Measurements from ENCODE around the gene CRYBG1. TPM values are rescaled to one million over a fixed set of nuclear protein-coding genes. Genes with fewer than 3 reads are reported as not detected.

Gene CRYBG1
- total RNA-seq, 1 donor: 11.9 TPM

DNA sequence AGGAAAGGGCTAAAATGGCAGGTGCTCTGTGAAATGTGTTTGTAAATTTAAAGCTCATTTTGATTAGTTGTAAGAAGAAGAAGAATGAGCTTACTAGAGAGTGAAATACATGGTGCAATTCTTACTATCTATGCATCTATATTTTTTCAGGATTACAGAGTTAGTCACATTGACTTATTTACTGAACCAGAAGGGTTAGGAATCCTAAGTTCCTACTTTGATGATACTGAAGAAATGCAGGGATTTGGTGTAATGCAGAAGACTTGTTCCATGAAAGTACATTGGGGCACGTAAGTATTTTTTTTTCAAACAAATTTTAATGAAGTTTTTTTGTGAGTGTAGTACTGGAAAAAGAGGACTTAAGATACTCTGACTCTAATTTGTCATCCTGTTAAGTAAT is 169.5 kb downstream of the CRYBG1 start:
- no peaks in the 10 kb centered on the region for H3K79me2 ChIP-seq (ENCODE audit: insufficient read depth, low read length)
- H3K36me3 ChIP-seq (ENCODE audit: insufficient read depth, low read length): no peaks in the 10 kb centered on the region
- no peak for DNase-seq (ENCODE audit: insufficient read length, low spot score, missing footprints)
- H3K27me3 ChIP-seq (ENCODE audit: insufficient read depth, low read length): no peaks in the 10 kb centered on the region
- no peaks in the 10 kb centered on the region for H3K9me3 ChIP-seq (ENCODE audit: low read depth, low read length)
- H2AFZ ChIP-seq (ENCODE audit: low read length): no peak overlapping the region
- H3K4me3 ChIP-seq (ENCODE audit: insufficient read depth, low read length): no peak overlapping the region
- H4K20me1 ChIP-seq (ENCODE audit: insufficient read depth, low read length): no peaks in the 10 kb centered on the region
- H3K4me1 ChIP-seq (ENCODE audit: insufficient read depth, low read length): peaks cover 27% of the 10 kb centered on the region
- TF ChIP-seq, protein P1, sequence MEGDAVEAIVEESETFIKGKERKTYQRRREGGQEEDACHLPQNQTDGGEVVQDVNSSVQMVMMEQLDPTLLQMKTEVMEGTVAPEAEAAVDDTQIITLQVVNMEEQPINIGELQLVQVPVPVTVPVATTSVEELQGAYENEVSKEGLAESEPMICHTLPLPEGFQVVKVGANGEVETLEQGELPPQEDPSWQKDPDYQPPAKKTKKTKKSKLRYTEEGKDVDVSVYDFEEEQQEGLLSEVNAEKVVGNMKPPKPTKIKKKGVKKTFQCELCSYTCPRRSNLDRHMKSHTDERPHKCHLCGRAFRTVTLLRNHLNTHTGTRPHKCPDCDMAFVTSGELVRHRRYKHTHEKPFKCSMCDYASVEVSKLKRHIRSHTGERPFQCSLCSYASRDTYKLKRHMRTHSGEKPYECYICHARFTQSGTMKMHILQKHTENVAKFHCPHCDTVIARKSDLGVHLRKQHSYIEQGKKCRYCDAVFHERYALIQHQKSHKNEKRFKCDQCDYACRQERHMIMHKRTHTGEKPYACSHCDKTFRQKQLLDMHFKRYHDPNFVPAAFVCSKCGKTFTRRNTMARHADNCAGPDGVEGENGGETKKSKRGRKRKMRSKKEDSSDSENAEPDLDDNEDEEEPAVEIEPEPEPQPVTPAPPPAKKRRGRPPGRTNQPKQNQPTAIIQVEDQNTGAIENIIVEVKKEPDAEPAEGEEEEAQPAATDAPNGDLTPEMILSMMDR (IDR thresholded peaks at IDR 0.05; ENCODE audit: extremely low read depth, low read depth, low read length): no peak
- H3K4me2 ChIP-seq (ENCODE audit: insufficient read depth, low read length): no peak overlapping the region
- H3K27ac ChIP-seq (ENCODE audit: low read depth, low read length): no peak overlapping the region

- H3K4me2 ChIP-seq (ENCODE audit: insufficient read depth, low read length): no peak overlapping the region
- TF ChIP-seq, protein P1 (IDR thresholded peaks at IDR 0.05; ENCODE audit: extremely low read depth, low read depth, low read length): no peak
- peaks cover 25% of the 10 kb centered on the region for H3K4me1 ChIP-seq (ENCODE audit: insufficient read depth, low read length)
Observed at GRCh38 chr6:106530502-106530901, 170.0 kb downstream of the CRYBG1 start.

GRCh38 chr6:106533054-106533453 is 172.5 kb downstream of the CRYBG1 start:
- H3K4me3 ChIP-seq (ENCODE audit: insufficient read depth, low read length): no peak overlapping the region
- TF ChIP-seq, protein P1 (IDR thresholded peaks at IDR 0.05; ENCODE audit: extremely low read depth, low read depth, low read length): no peak
- H3K36me3 ChIP-seq (ENCODE audit: insufficient read depth, low read length): no peaks in the 10 kb centered on the region
- no peaks in the 10 kb centered on the region for H3K79me2 ChIP-seq (ENCODE audit: insufficient read depth, low read length)
- H3K27ac ChIP-seq (ENCODE audit: low read depth, low read length): no peak overlapping the region
- no peak overlapping the region for H3K4me2 ChIP-seq (ENCODE audit: insufficient read depth, low read length)
- no peaks in the 10 kb centered on the region for H3K27me3 ChIP-seq (ENCODE audit: insufficient read depth, low read length)
- DNase-seq (ENCODE audit: insufficient read length, low spot score, missing footprints): no peak
- no peaks in the 10 kb centered on the region for H3K9me3 ChIP-seq (ENCODE audit: low read depth, low read length)
- no peaks in the 10 kb centered on the region for H4K20me1 ChIP-seq (ENCODE audit: insufficient read depth, low read length)
- peaks cover 18% of the 10 kb centered on the region for H3K4me1 ChIP-seq (ENCODE audit: insufficient read depth, low read length)
- H2AFZ ChIP-seq (ENCODE audit: low read length): no peak overlapping the region

More at GRCh38 chr6:106530502-106530901, 170.0 kb downstream of the CRYBG1 start:
- Histone ChIP-seq H3K36me3 (ENCODE audit: insufficient read depth, low read length) (no peaks in the 10 kb centered on the region), H4K20me1 (ENCODE audit: insufficient read depth, low read length) (no peaks in the 10 kb centered on the region), H3K9me3 (ENCODE audit: low read depth, low read length) (no peaks in the 10 kb centered on the region), H3K27ac (ENCODE audit: low read depth, low read length) (no peak overlapping the region), H3K79me2 (ENCODE audit: insufficient read depth, low read length) (no peaks in the 10 kb centered on the region), H3K27me3 (ENCODE audit: insufficient read depth, low read length) (no peaks in the 10 kb centered on the region), H2AFZ (ENCODE audit: low read length) (no peak overlapping the region), H3K4me3 (ENCODE audit: insufficient read depth, low read length) (no peak overlapping the region)
- DNase-seq (ENCODE audit: insufficient read length, low spot score, missing footprints): no peak

GRCh38 chr6:106534004-106534403 is 173.5 kb downstream of the CRYBG1 start:
- DNase-seq (ENCODE audit: insufficient read length, low spot score, missing footprints): no peak
- TF ChIP-seq, protein P1 (IDR thresholded peaks at IDR 0.05; ENCODE audit: extremely low read depth, low read depth, low read length): no peak
- no peaks in the 10 kb centered on the region for H3K27me3 ChIP-seq (ENCODE audit: insufficient read depth, low read length)
- no peaks in the 10 kb centered on the region for H4K20me1 ChIP-seq (ENCODE audit: insufficient read depth, low read length)
- no peaks in the 10 kb centered on the region for H3K9me3 ChIP-seq (ENCODE audit: low read depth, low read length)
- H3K27ac ChIP-seq (ENCODE audit: low read depth, low read length): no peak overlapping the region
- no peak overlapping the region for H3K4me2 ChIP-seq (ENCODE audit: insufficient read depth, low read length)
- peaks cover 12% of the 10 kb centered on the region for H3K4me1 ChIP-seq (ENCODE audit: insufficient read depth, low read length)
- no peaks in the 10 kb centered on the region for H3K36me3 ChIP-seq (ENCODE audit: insufficient read depth, low read length)
- H2AFZ ChIP-seq (ENCODE audit: low read length): no peak overlapping the region
- no peak overlapping the region for H3K4me3 ChIP-seq (ENCODE audit: insufficient read depth, low read length)
- no peaks in the 10 kb centered on the region for H3K79me2 ChIP-seq (ENCODE audit: insufficient read depth, low read length)
